HepG2 (cell line): ENCODE measurements around the gene DAPK1. TPM values are rescaled to one million over a fixed set of nuclear protein-coding genes. Genes with fewer than 3 reads are reported as not detected.
A peak's percentile ranks its signal among the peaks of the same experiment; 100 is the strongest.

Source experiments
- AKAP8 ChIP-seq: sonication (generic); formaldehyde crosslinking; IDR thresholded peaks from 2 replicates; pipeline ENCODE4 v1.5.1; 2020; ENCODE audit warnings: mild to moderate bottlenecking, missing genetic modification reagents
- FOXA1 ChIP-seq, 2 experiments: fragments of 450-650 bp in 1 of 2; sonication (generic) in 1 of 2; formaldehyde crosslinking in 1 of 2; IDR thresholded peaks; 2 replicates each; pipeline versions ENCODE4 v1.4.0 to v1.6.1; 2016 to 2020; ENCODE audit warnings: missing genetic modification reagents in 1 of 2
- GATAD2A ChIP-seq: IDR thresholded peaks from 2 replicates; pipeline ENCODE4 v1.6.1; 2016
- HDAC6 ChIP-seq: fragments of 200-600 bp; sonication (generic); IDR thresholded peaks from 2 replicates; pipeline ENCODE4 v1.7.0; 2017; ENCODE audit warnings: mild to moderate bottlenecking, antibody characterized with exemption, low read length, low read depth
- IRF9 ChIP-seq: sonication (generic); formaldehyde crosslinking; IDR thresholded peaks from 2 replicates; pipeline ENCODE4 v1.8.0; 2022; ENCODE audit warnings: missing genetic modification reagents, mild to moderate bottlenecking, borderline replicate concordance
- KDM1A ChIP-seq: IDR thresholded peaks from 2 replicates; pipeline ENCODE4 v1.6.1; 2016; ENCODE audit warnings: missing compliant biosample characterization
- KMT2B ChIP-seq: IDR thresholded peaks from 2 replicates; pipeline ENCODE4 v1.6.1; 2016; ENCODE audit warnings: missing genetic modification reagents, missing compliant biosample characterization
- MXD1 ChIP-seq: sonication (generic); formaldehyde crosslinking; IDR thresholded peaks from 2 replicates; pipeline ENCODE4 v1.4.0; 2020; ENCODE audit warnings: mild to moderate bottlenecking, missing genetic modification reagents
- NFE2L2 ChIP-seq: fragments of 150-350 bp; IDR thresholded peaks from 2 replicates; pipeline ENCODE4 v1.6.1; 2014; ENCODE audit warnings: low read length
- NFKB2 ChIP-seq: sonication (generic); formaldehyde crosslinking; IDR thresholded peaks from 2 replicates; pipeline ENCODE4 v1.4.0; 2020; ENCODE audit warnings: missing genetic modification reagents, borderline replicate concordance
- NFYB ChIP-seq: sonication (generic); formaldehyde crosslinking; IDR thresholded peaks from 2 replicates; pipeline ENCODE4 v1.4.0; 2020; ENCODE audit warnings: missing genetic modification reagents
- PAF1 ChIP-seq: IDR thresholded peaks from 2 replicates; pipeline ENCODE4 v1.6.1; 2016; ENCODE audit warnings: missing genetic modification reagents, missing compliant biosample characterization
- PHF8 ChIP-seq: sonication (generic); formaldehyde crosslinking; IDR thresholded peaks from 2 replicates; pipeline ENCODE4 v1.5.0; 2020; ENCODE audit warnings: missing genetic modification reagents
- SNAPC2 ChIP-seq: sonication (generic); formaldehyde crosslinking; IDR thresholded peaks from 2 replicates; pipeline ENCODE4 v1.8.1; 2022; ENCODE audit warnings: mild to moderate bottlenecking, missing genetic modification reagents
- SRF ChIP-seq: IDR thresholded peaks from 2 replicates; pipeline ENCODE4 v1.6.1; 2011; ENCODE audit warnings: mild to moderate bottlenecking, low read depth, low read length, moderate library complexity
- TFDP2 ChIP-seq: sonication (generic); formaldehyde crosslinking; IDR thresholded peaks from 2 replicates; pipeline ENCODE4 v1.4.0; 2020; ENCODE audit warnings: missing genetic modification reagents
- U2AF2 ChIP-seq: fragments of 200-400 bp; formaldehyde crosslinking; IDR thresholded peaks from 2 replicates; pipeline ENCODE4 v1.6.1; 2017; ENCODE audit warnings: low read depth, mild to moderate bottlenecking, low read length
- ZBTB21 ChIP-seq: sonication (generic); formaldehyde crosslinking; IDR thresholded peaks from 2 replicates; pipeline ENCODE4 v1.4.0; 2020; ENCODE audit warnings: missing genetic modification reagents
- ZBTB44 ChIP-seq: sonication (generic); formaldehyde crosslinking; IDR thresholded peaks from 2 replicates; pipeline ENCODE4 v1.4.0; 2020; ENCODE audit warnings: missing genetic modification reagents
- ZFP37 ChIP-seq: sonication (generic); formaldehyde crosslinking; IDR thresholded peaks from 2 replicates; pipeline ENCODE4 v1.4.0; 2020; ENCODE audit warnings: missing genetic modification reagents, borderline replicate concordance
- ZNF205 ChIP-seq: IDR thresholded peaks from 2 replicates; pipeline ENCODE4 v1.6.1; 2018; ENCODE audit warnings: missing biosample characterization, missing genetic modification reagents
- ZNF3 ChIP-seq: IDR thresholded peaks from 2 replicates; pipeline ENCODE4 v1.7.0; 2017; ENCODE audit warnings: inconsistent platforms
- ZNF550 ChIP-seq: sonication (generic); formaldehyde crosslinking; IDR thresholded peaks from 2 replicates; pipeline ENCODE4 v1.4.0; 2020; ENCODE audit warnings: mild to moderate bottlenecking, missing genetic modification reagents, borderline replicate concordance
- ZNF605 ChIP-seq: sonication (generic); formaldehyde crosslinking; IDR thresholded peaks from 2 replicates; pipeline ENCODE4 v1.8.0; 2022; ENCODE audit warnings: mild to moderate bottlenecking, missing genetic modification reagents
- ZNF780A ChIP-seq: sonication (generic); formaldehyde crosslinking; IDR thresholded peaks from 2 replicates; pipeline ENCODE4 v1.8.0; 2022; ENCODE audit warnings: mild to moderate bottlenecking, missing genetic modification reagents, moderate library complexity
- ZNF850 ChIP-seq: sonication (generic); formaldehyde crosslinking; conservative IDR thresholded peaks from 2 replicates; pipeline ENCODE4 v1.9.0; 2021; ENCODE audit warnings: mild to moderate bottlenecking, missing genetic modification reagents
- ZSCAN29 ChIP-seq: sonication (generic); formaldehyde crosslinking; conservative IDR thresholded peaks from 2 replicates; pipeline ENCODE4 v1.4.0; 2020; ENCODE audit warnings: mild to moderate bottlenecking, missing genetic modification reagents
- polyA plus RNA-seq, 8 experiments: library from polyadenylated mRNA; depleted of rRNA in 3 of 8; stranded (reverse) in 7 of 8; unstranded in 1 of 8; fragments of >200 nt; fragmentation: Illumina TruSeq in 4 of 8; extraction: Trizol in 4 of 8; gene quantifications; 2 replicates each; pipeline versions ENCODE4 v1.2.1 to v1.2.3, GENCODE V29; 2011 to 2016; ENCODE audit warnings: low read depth in 4 of 8, missing spikeins in 1 of 8, mixed read lengths in 1 of 8; ENCODE audit not compliant: insufficient read depth in 1 of 8
- total RNA-seq, 5 experiments: library from RNA; depleted of rRNA; stranded (reverse); fragments of >200 nt; fragmentation: Illumina TruSeq; extraction: Trizol; gene quantifications; 2 replicates each; pipeline ENCODE4 v1.2.3, GENCODE V29; 2016; ENCODE audit warnings: low read depth in 1 of 5
- TF ChIP-seq, protein P1 (sequence below): sonication (generic); formaldehyde crosslinking; IDR thresholded peaks from 2 replicates; pipeline ENCODE4 v1.8.1; 2023; ENCODE audit warnings: mild to moderate bottlenecking, moderate library complexity, missing genetic modification reagents

DAPK1 gene
- total and polyA plus RNA-seq, 2 of the 13 experiments (the other 11 are each of a cell fraction or from before 2014, with no cell fraction given), result 35.7 to 35.9 TPM

- TF ChIP-seq, protein P1, sequence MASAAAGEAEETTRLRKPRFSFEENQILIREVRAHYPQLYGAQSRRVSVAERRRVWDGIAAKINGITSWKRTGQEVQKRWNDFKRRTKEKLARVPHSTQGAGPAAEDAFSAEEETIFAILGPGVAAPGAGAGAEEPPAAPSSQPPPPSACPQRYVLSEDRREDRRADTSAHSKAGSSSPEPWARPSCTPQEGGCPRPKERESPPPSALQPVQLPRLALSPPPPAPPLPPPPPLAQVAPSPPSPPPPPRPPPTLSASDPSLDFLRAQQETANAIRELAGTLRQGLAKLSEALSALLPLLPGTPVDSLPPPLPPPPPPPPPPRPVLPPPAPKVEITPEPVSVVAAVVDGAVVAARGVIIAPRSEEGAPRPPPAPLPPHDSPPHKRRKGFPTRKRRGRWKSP (CRISPR knock-in tag), result no peak
- TF ChIP-seq KDM1A (CRISPR knock-in tag) (no peak), FOXA1 (IDR thresholded peaks at IDR 0.05) (no peak), FOXA1 (CRISPR knock-in tag; IDR thresholded peaks at IDR 0.05) (peak; percentile 61), IRF9 (no peak), ZBTB44 (CRISPR knock-in tag) (no peak), ZNF205 (CRISPR knock-in tag) (peak; percentile 71; the same call in 1 of the 2 replicates), ZBTB21 (CRISPR knock-in tag) (peak; percentile 92), PAF1 (CRISPR knock-in tag) (no peak), NFKB2 (CRISPR knock-in tag) (no peak), GATAD2A (peak; percentile 89), ZNF605 (CRISPR knock-in tag) (no peak), ZNF780A (CRISPR knock-in tag) (no peak), PHF8 (CRISPR knock-in tag) (no peak), SNAPC2 (CRISPR knock-in tag) (peak; percentile 47; the same call in 1 of the 2 replicates), TFDP2 (CRISPR knock-in tag) (no peak), HDAC6 (no peak), U2AF2 (no peak), KMT2B (CRISPR knock-in tag) (0 out of 2 replicates have a peak, but pooled peaks have one; percentile 17), ZSCAN29 (CRISPR knock-in tag) (no peak), NFE2L2 (no peak), AKAP8 (CRISPR knock-in tag) (no peak), ZNF550 (CRISPR knock-in tag) (no peak), NFYB (CRISPR knock-in tag) (no peak), MXD1 (no peak), ZNF3 (CRISPR knock-in tag) (no peak), ZFP37 (CRISPR knock-in tag) (no peak), ZNF850 (CRISPR knock-in tag) (no peak), SRF (no peak)
These were observed 8.4 kb downstream of the DAPK1 start (continued) for GRCh38 chr9:87505869-87506678.
